PFSK-1 (cell line): ENCODE measurements around the gene CC2D1B.

Source experiments
- POLR2AphosphoS5 ChIP-seq: IDR thresholded peaks from 2 replicates; pipeline ENCODE4 v1.6.1; 2012; ENCODE audit warnings: low read depth, mild to moderate bottlenecking, control low read depth, low read length, moderate library complexity
- TAF1 ChIP-seq: IDR thresholded peaks from 2 replicates; pipeline ENCODE4 v1.6.1; 2012; ENCODE audit warnings: low read length, control low read depth, borderline replicate concordance; ENCODE audit not compliant: insufficient read depth

DNA sequence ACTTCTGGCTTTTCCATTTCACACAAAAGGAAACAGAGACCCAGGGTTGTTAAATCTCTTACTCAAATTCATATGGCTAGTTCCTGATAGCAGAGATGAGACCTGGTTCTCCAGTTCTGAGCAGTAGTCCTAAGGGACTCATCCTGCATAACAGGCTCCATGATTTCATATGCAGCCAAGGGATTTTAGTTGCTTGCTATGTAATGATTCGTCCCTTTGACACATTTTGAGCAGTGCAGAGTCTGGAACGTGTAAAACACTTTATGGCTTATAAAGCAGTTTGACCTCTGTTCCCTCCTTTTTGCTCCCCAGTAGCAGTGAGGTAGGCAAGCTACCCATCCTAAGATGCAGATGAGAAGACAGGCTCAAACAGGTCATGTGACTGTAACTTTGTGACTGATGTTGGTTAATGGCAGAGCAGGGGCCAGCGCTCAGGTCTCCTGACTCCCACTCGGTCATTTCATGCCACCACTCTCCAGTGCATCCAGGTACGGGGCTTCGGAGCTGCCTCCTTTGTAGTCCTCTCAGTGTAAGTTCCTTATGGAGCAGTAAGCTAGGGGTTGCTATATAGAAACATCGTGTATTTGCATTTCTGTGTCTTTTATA is 24.2 kb downstream of the CC2D1B start:
- TF ChIP-seq POLR2AphosphoS5 (no peak), TAF1 (no peak)
